ENCODE measurements around the gene ATF5. TPM values are rescaled to one million over a fixed set of nuclear protein-coding genes. Genes with fewer than 3 reads are reported as not detected.

ATF5 gene
- polyA plus RNA-seq, 3 donors from 2014 or later = 1.2 to 3.1 (median 2.8) TPM

DNA sequence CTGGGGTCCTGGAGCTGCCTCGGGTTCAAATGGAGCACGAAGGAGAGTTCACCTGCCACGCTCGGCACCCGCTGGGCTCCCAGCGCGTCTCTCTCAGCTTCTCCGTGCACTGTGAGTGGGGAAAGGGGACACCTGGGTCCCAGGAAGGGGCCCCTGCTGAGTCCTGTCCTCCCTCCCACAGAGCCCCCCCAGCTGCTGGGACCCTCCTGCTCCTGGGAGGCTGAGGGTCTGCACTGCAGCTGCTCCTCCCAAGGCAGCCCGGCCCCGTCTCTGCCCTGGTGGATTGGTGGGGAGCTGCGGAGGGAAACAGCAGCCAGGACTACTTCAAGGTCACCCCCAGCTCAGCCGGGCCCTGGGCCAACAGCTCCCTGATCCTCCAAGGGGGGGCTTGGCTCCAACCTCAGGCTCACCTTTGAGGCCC lies 43.0 kb downstream of the ATF5 start:
- H3K4me1 Mint-ChIP-seq = peaks cover 1 to 2% of the 10 kb centered on the region in 2 donors
- H3K4me3 Mint-ChIP-seq = no peak overlapping the region
- no peaks in the 10 kb centered on the region for H3K9me3 Mint-ChIP-seq
- H3K27ac Mint-ChIP-seq = no peak overlapping the region
- H3K27me3 Mint-ChIP-seq (ENCODE audit: low read depth in 3 of 3) = peaks cover 2 to 8% (median 2%) of the 10 kb centered on the region in 3 donors
- no peak for DNase-seq
- H3K36me3 Mint-ChIP-seq = peaks cover 0 to 14% (median 11%) of the 10 kb centered on the region in 3 donors

DNA sequence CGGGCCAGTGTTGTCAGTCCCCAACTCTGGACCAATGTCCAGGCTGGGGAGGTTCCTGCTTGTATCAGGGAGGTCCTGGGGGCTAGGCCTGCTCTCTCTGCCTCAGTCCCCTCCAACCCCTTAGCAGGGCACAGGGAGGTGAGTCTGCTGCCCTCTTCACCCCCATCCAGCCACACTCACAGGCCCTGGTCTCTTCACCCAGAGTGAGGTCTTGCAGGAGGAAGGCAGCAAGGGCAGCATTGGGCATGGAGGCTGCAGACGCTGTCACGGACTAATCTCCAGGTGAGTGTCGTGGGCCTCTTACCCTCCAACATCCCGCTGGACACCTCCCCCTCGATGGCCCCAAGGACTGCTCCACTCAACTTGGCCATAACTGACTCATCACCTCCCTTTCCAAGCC lies 43.8 kb downstream of the ATF5 start:
- Mint-ChIP-seq H3K4me1 (no peaks in the 10 kb centered on the region), H3K9me3 (no peaks in the 10 kb centered on the region), H3K4me3 (no peak overlapping the region), H3K27me3 (ENCODE audit: low read depth in 3 of 3) (peaks cover 2 to 5% (median 2%) of the 10 kb centered on the region in 3 donors), H3K27ac (peak overlapping the region in 1 of 6 donors; percentile 53), H3K36me3 (peaks cover 0 to 19% (median 11%) of the 10 kb centered on the region in 3 donors)
- no peak for DNase-seq

DNA sequence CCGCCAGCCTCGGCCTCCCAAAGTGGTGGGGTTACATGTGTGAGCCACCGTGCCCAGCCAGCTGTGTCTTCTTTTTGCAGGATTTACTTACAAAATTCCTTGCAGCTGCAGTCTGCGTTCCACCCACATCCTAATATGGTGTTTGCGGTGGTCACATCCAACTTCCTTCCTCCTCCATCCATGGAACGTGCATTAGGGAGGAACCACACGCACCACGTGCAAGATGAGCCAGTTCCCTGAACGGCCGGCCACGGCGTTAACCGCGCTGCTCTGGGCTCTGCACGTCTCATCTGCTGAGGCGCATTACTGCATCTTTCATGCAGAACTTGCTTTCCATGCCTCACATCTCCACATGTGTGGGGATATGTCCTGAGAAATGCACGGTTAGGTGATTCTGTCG lies 45.0 kb downstream of the ATF5 start:
- peak overlapping the region in 1 of 6 donors; percentile 23 for H3K27ac Mint-ChIP-seq
- no peak overlapping the region for H3K4me3 Mint-ChIP-seq
- H3K4me1 Mint-ChIP-seq = no peaks in the 10 kb centered on the region
- peaks cover 0 to 28% (median 11%) of the 10 kb centered on the region in 3 donors for H3K36me3 Mint-ChIP-seq
- H3K27me3 Mint-ChIP-seq (ENCODE audit: low read depth in 3 of 3) = peaks cover 0 to 5% (median 2%) of the 10 kb centered on the region in 3 donors
- DNase-seq = no peak
- H3K9me3 Mint-ChIP-seq = no peaks in the 10 kb centered on the region

DNA sequence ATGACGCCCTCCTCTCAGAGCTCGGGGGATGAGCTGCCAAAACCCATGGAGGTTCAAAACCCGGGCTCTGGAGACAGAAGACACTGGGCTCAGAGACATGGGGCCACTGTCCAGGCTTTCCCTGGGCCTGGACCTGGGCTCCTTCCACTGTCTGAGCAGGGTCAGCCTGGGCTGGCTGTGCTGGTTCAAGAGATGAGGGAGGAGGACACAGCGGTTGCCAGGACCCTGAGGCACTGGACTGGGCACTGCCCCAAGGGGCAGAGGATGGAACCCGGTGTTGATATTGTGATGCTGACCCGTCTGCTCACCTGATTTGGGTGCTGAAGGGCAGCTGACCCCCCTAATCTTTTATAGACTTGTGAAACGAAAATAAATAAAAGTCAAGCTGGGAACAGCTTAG lies 46.0 kb downstream of the ATF5 start:
- Mint-ChIP-seq H3K27me3 (ENCODE audit: low read depth in 3 of 3) (peaks cover 0 to 5% (median 2%) of the 10 kb centered on the region in 3 donors), H3K4me3 (no peak overlapping the region), H3K4me1 (no peaks in the 10 kb centered on the region), H3K36me3 (peaks cover 0 to 29% (median 12%) of the 10 kb centered on the region in 3 donors), H3K9me3 (no peaks in the 10 kb centered on the region), H3K27ac (no peak overlapping the region)
- DNase-seq = no peak

DNA sequence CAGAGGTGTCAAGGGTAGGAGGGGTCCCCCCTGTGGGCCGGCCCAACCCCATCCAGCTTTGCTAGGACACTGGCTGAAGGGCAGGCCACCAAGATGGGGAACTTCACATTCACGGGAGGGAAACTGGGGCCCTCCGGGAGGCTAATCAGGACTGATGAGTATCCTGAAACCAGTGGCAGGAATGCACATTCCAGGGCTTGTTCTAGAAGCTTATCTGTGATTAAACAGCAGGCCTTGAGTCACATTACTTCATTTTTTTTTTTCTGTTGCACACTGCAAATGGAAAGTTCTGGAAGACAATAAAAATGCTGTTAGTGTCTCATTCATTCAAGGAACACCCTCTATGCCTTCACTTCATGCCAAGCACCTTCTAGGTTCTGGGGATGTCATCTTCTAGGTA lies 47.5 kb downstream of the ATF5 start:
- DNase-seq = no peak
- H3K27me3 Mint-ChIP-seq (ENCODE audit: low read depth in 3 of 3) = peaks cover 0 to 4% (median 2%) of the 10 kb centered on the region in 3 donors
- no peak overlapping the region for H3K27ac Mint-ChIP-seq
- H3K4me3 Mint-ChIP-seq = no peak overlapping the region
- no peaks in the 10 kb centered on the region for H3K9me3 Mint-ChIP-seq
- H3K36me3 Mint-ChIP-seq = peaks cover 0 to 37% (median 15%) of the 10 kb centered on the region in 3 donors
- no peaks in the 10 kb centered on the region for H3K4me1 Mint-ChIP-seq

DNA sequence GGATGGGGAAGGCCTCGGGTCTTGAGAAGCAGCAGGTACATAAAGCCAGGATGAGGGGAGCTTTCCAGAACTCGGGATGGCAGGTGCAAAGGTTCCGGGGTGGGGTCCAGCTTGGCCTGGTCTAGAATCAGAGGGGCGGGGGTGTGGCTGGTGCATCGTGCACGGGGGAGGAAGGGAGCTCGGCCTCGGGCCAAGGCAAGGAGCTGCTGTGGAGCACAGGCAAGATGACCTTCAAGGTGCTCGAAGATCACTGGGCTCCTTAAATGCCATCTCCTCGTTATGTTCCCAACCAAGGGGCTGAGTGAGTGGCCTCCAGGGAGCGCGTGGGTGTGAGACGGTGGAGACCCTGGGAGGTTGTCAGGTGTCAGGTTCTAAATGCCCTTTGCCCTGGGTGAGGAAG lies 48.1 kb downstream of the ATF5 start:
- Mint-ChIP-seq H3K27me3 (ENCODE audit: low read depth in 3 of 3) (peaks cover 0 to 4% (median 2%) of the 10 kb centered on the region in 3 donors), H3K36me3 (peaks cover 0 to 42% (median 15%) of the 10 kb centered on the region in 3 donors), H3K4me3 (no peak overlapping the region), H3K4me1 (no peaks in the 10 kb centered on the region), H3K9me3 (no peaks in the 10 kb centered on the region), H3K27ac (no peak overlapping the region)
- no peak for DNase-seq

DNA sequence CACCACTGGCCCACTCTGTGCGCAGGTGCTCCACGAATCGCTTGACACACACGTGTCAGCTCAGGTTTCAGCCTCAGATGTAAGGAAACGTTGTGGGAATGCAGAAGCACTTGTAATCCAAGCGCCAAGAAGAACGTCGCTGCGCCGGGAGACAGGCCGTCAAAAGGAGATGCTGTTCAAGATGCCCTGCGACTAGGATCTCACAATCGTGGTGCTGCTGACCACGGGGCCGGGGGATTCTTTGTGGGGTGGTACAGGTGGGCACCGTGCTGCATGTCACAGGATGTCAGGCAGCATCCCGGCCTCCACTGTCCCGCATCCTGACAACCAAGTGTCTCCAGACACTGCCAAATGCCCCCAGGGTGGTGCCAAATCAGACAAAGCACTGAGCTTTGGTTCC lies 48.9 kb downstream of the ATF5 start:
- no peak overlapping the region for H3K27ac Mint-ChIP-seq
- H3K36me3 Mint-ChIP-seq = peaks cover 0 to 42% (median 15%) of the 10 kb centered on the region in 3 donors
- no peak for DNase-seq
- H3K9me3 Mint-ChIP-seq = no peaks in the 10 kb centered on the region
- no peak overlapping the region for H3K4me3 Mint-ChIP-seq
- peaks cover 0 to 2% of the 10 kb centered on the region in 2 donors for H3K4me1 Mint-ChIP-seq
- peaks cover 0 to 4% (median 2%) of the 10 kb centered on the region in 3 donors for H3K27me3 Mint-ChIP-seq (ENCODE audit: low read depth in 3 of 3)

DNA sequence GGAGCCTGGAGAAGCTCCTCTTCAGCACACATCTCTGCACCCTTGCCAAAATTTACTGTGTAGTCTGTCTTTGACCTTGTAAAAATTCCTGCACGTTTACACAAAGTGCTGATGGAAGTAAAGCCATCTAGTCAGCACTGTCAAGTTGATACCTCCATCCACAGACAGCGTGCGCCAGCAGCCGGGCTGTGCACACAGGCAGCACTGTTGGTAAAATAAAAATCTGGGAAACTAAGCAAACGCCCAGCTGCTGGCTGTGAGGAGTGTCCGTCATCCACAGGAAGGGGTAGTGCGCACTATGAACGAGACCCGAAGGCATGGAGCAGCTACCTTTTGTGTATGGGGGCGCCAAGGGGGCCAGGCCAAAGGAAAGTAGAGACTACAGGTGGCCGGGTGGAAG lies 49.3 kb downstream of the ATF5 start:
- H3K27ac Mint-ChIP-seq = no peak overlapping the region
- H3K36me3 Mint-ChIP-seq = peaks cover 0 to 42% (median 15%) of the 10 kb centered on the region in 3 donors
- peaks cover 0 to 4% (median 2%) of the 10 kb centered on the region in 3 donors for H3K27me3 Mint-ChIP-seq (ENCODE audit: low read depth in 3 of 3)
- DNase-seq = no peak
- H3K4me3 Mint-ChIP-seq = no peak overlapping the region
- H3K4me1 Mint-ChIP-seq = peaks cover 0 to 2% of the 10 kb centered on the region in 2 donors
- H3K9me3 Mint-ChIP-seq = no peaks in the 10 kb centered on the region

DNA sequence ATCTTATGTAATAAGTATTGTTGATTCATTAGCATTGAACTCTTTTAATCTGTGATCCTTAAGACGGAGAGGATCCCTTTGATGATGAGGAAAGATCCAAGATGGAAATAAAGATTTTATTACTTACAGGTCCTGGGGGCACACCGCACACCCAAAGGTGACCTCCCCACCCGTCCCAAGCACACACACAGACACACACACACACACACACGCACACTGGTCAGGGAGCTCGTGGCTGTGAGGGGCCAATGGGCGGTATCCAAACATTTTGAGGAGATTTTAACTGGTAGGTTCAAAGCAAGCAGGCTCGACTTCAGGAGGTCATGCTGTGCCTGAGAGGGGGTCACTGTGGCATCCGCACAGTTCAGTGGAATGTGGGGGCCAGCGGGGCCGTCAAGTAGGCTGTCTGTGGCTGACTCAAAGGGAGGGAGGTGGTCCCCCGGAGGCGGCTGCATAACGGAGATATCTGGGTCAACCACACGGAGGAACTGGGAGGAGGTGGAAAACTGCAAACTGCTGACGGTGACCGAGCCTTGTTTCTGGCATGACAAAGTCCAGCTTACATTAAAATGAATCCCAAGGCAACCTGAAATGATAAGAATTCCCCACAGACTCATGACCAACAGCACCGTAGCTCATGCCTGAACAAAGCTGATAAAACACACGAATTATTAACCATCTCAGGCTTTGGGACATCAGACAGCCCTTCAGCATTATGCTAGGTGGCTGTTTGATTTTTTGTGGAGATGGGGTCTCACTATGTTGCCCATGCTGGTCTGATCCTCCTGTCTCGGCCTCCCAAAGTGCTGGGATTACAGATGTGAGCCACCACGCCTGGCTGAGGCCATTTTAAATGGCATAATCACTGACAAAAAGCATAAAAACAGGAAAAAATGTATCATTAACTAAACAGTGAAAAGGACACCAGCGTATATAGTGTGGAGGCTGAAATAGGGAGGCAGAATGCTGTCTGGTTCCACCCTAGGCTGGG lies 52.9 kb downstream of the ATF5 start:
- Mint-ChIP-seq H3K36me3 (peaks cover 4 to 44% (median 13%) of the 10 kb centered on the region in 3 donors), H3K27ac (no peak overlapping the region), H3K27me3 (ENCODE audit: low read depth in 3 of 3) (peaks cover 0 to 3% (median 0%) of the 10 kb centered on the region in 3 donors), H3K4me1 (peaks cover 5 to 7% of the 10 kb centered on the region in 2 donors), H3K9me3 (no peaks in the 10 kb centered on the region), H3K4me3 (no peak overlapping the region)
- no peak for DNase-seq

Other genes starting within 250 kb of the ATF5 start
- gene ADM5, start 239.6 kb upstream of the ATF5 start, polyA plus RNA-seq = under 1 TPM in 1 of 3 donors, not detected in 2; 0.28 TPM
- not detected for gene CPT1C, start 238.1 kb upstream of the ATF5 start, polyA plus RNA-seq
- gene TSKS, start 165.9 kb upstream of the ATF5 start, polyA plus RNA-seq = under 1 TPM in 1 of 3 donors, not detected in 2; 0.19 TPM
- 10 to 100 TPM in 2 of 3 donors, 1 to 10 TPM in 1; 6.4 to 27.7 (median 11.6) TPM for gene AP2A1, start 162.2 kb upstream of the ATF5 start, polyA plus RNA-seq
- gene FUZ, start 115.9 kb upstream of the ATF5 start, polyA plus RNA-seq = 10 to 100 TPM in 1 of 3 donors, 1 to 10 TPM in 2; 7.3 to 12.0 (median 8.2) TPM
- 10 to 100 TPM in 2 of 3 donors, 1 to 10 TPM in 1; 5.0 to 30.4 (median 13.9) TPM for gene MED25, start 110.9 kb upstream of the ATF5 start, polyA plus RNA-seq
- gene PTOV1, start 78.0 kb upstream of the ATF5 start, polyA plus RNA-seq = 10 to 100 TPM; 32.0 to 59.7 (median 41.4) TPM
- 10 to 100 TPM; 36.4 to 55.1 (median 41.4) TPM for gene PNKP, start 61.6 kb upstream of the ATF5 start, polyA plus RNA-seq
- gene AKT1S1, start 51.9 kb upstream of the ATF5 start, polyA plus RNA-seq = 1 to 10 TPM; 2.5 to 4.7 (median 3.3) TPM
- gene TBC1D17, start 51.5 kb upstream of the ATF5 start, polyA plus RNA-seq = 10 to 100 TPM in 1 of 3 donors, 1 to 10 TPM in 2; 7.1 to 18.4 (median 7.3) TPM
- under 1 TPM in 2 of 3 donors, not detected in 1; 0.27 to 0.40 TPM for gene IL4I1, start 32.3 kb upstream of the ATF5 start, polyA plus RNA-seq
- 10 to 100 TPM; 21.8 to 67.1 (median 34.3) TPM for gene NUP62, start 299 bp downstream of the ATF5 start, polyA plus RNA-seq
- gene SIGLEC11, start 32.0 kb downstream of the ATF5 start, polyA plus RNA-seq = not detected
- 100 to 1,000 TPM in 2 of 3 donors, 10 to 100 TPM in 1; 89.8 to 116 (median 106) TPM for gene VRK3, start 96.2 kb downstream of the ATF5 start, polyA plus RNA-seq
- gene ZNF473, start 96.8 kb downstream of the ATF5 start, polyA plus RNA-seq = 1 to 10 TPM; 2.9 to 7.7 (median 5.2) TPM
- not detected for gene IZUMO2, start 234.1 kb downstream of the ATF5 start, polyA plus RNA-seq